Measurements from ENCODE around the gene BACH2. TPM values are rescaled to one million over a fixed set of nuclear protein-coding genes. Genes with fewer than 3 reads are reported as not detected.

Gene BACH2
- total and polyA plus RNA-seq, 2 of the 4 experiments (the other 2 are of a cell fraction), result 1.3 to 1.4 TPM

GRCh38 chr6:90135667-90136066, 161.0 kb downstream of the BACH2 start:
- H3K4ac ChIP-seq (ENCODE audit: low read depth, low read length), result peak overlapping the region; percentile 73
- peak overlapping the region; percentile 59 for H4K91ac ChIP-seq (ENCODE audit: insufficient read depth, low read depth, low read length)
- peak overlapping the region; percentile 46 for H2BK5ac ChIP-seq (ENCODE audit: low read depth, low read length, poor library complexity, severe bottlenecking)
- H4K8ac ChIP-seq (ENCODE audit: low read depth in 2 of 2, low read length in 2 of 2), result peak overlapping the region; percentile 17 to 64
- no peak overlapping the region for H3K56ac ChIP-seq (ENCODE audit: extremely low read depth, insufficient read depth, low read length)
- peak overlapping the region; percentile 72 for H2BK120ac ChIP-seq (ENCODE audit: low read depth, low read length)
- no TSS peak for BruUV-seq (replicated peaks)
- H3K4me3 ChIP-seq (ENCODE audit: insufficient read depth, low read depth, low read length), result no peak overlapping the region
- no peaks in the 10 kb centered on the region for H4K20me1 ChIP-seq (ENCODE audit: insufficient read depth, low read length)
- POLR2A ChIA-PET (ENCODE audit: unreplicated experiment), result no interaction called here
- 26% methylated on average over 4 of the region's 5 CpGs; no CpG with 5 or more reads in 1 of the 2 experiments for WGBS, 2 experiments (ENCODE audit: extremely low coverage in 2 of 2, insufficient read length in 1 of 2)
- dilution Hi-C loops (cut with HindIII; ENCODE audit: low sequenced_read_pairs, unreplicated experiment) (no loop called here), intact Hi-C loops (cut with micrococcal nuclease) (loop anchor here (5.0 kb wide), 2 partner anchors 82 to 162 kb away; partner anchors contain the start of gene BACH2), in situ Hi-C loops (cut with MboI; ENCODE audit: low sequenced_read_pairs) (no loop called here)
- CTCF ChIA-PET, result no interaction called here
- peak overlapping the region; percentile 70 for H3K14ac ChIP-seq (replicated peaks; ENCODE audit: low read depth, low read length)
- peak overlapping the region; percentile 65 for H2AK9ac ChIP-seq (replicated peaks; ENCODE audit: low read depth, low read length, poor library complexity)
- TF ChIP-seq MXI1 (IDR thresholded peaks at IDR 0.05; ENCODE audit: borderline replicate concordance, low read depth, low read length) (no peak), USF2 (IDR thresholded peaks at IDR 0.05; ENCODE audit: low read depth, low read length) (no peak), RFX5 (IDR thresholded peaks at IDR 0.05; ENCODE audit: low read depth, low read length) (no peak), NFE2L2 (IDR thresholded peaks at IDR 0.05; ENCODE audit: low read depth, low read length) (peak; percentile 44; the same call in 1 of the 2 replicates), CHD1 (IDR thresholded peaks at IDR 0.05; ENCODE audit: low read depth, low read length) (no peak), MAZ (IDR thresholded peaks at IDR 0.05; ENCODE audit: borderline replicate concordance, low read depth, low read length) (no peak), FOS (IDR thresholded peaks at IDR 0.05; ENCODE audit: low read depth, low read length) (peak; percentile 86), MAFK (IDR thresholded peaks at IDR 0.05; ENCODE audit: low read depth, low read length) (peak; percentile 95), POLR2A (IDR thresholded peaks at IDR 0.05; ENCODE audit: low read depth, low read length) (peak; percentile 20; the same call in 1 of the 2 replicates), CTCF (conservative IDR thresholded peaks at IDR 0.05; ENCODE audit: low read depth, low read length) (no peak), ELK1 (IDR thresholded peaks at IDR 0.05; ENCODE audit: borderline replicate concordance, low read depth, low read length) (no peak), BHLHE40 (IDR thresholded peaks at IDR 0.05; ENCODE audit: low read depth, low read length) (no peak; the same call in 1 of the 2 replicates), CEBPB (IDR thresholded peaks at IDR 0.05; ENCODE audit: low read depth, low read length) (peak; percentile 91), RCOR1 (IDR thresholded peaks at IDR 0.05; ENCODE audit: insufficient replicate concordance, low read length) (no peak), SMC3 (IDR thresholded peaks at IDR 0.05; ENCODE audit: low read depth, low read length) (no peak), RAD21 (IDR thresholded peaks at IDR 0.05; ENCODE audit: low read length) (no peak; the same call in 1 of the 2 replicates)
- peaks cover 7% of the 10 kb centered on the region for H3K9me1 ChIP-seq (ENCODE audit: insufficient read depth, low read length)
- peak overlapping the region; percentile 58; the same call in 1 of the 2 replicates for H2BK20ac ChIP-seq (ENCODE audit: low read depth, low read length)
- H3K9ac ChIP-seq (ENCODE audit: low read depth, low read length), result peak overlapping the region; percentile 50
- peak overlapping the region; percentile 26; the same call in 1 of the 2 replicates for H2AK5ac ChIP-seq (ENCODE audit: low read depth, low read length)
- H3K9me3 ChIP-seq (ENCODE audit: control insufficient read depth, insufficient read depth, low read length), result no peaks in the 10 kb centered on the region
- ATAC-seq (ENCODE audit: low read depth) (peak; percentile 78), DNase-seq (peak; percentile 90)
- H3K23ac ChIP-seq (ENCODE audit: low read depth, low read length), result peak overlapping the region; percentile 41; the same call in 1 of the 2 replicates
- peak overlapping the region; percentile 83 for H3K18ac ChIP-seq (ENCODE audit: low read depth, low read length)
- peak overlapping the region; percentile 59 for H3K4me2 ChIP-seq (ENCODE audit: low read depth, low read length)
- no peaks in the 10 kb centered on the region for H3K27me3 ChIP-seq (ENCODE audit: control insufficient read depth, insufficient read depth, low read length)
- H4K5ac ChIP-seq (ENCODE audit: low read depth, low read length), result peak overlapping the region; percentile 78
- H2BK15ac ChIP-seq (ENCODE audit: low read depth, low read length), result peak overlapping the region; percentile 39; the same call in 2 of the 3 replicates
- H3K36me3 ChIP-seq (ENCODE audit: control insufficient read depth, insufficient read depth, low read length), result no peaks in the 10 kb centered on the region
- H2AFZ ChIP-seq (replicated peaks; ENCODE audit: low read length, poor library complexity), result peak overlapping the region; percentile 76
- H3K4me1 ChIP-seq (ENCODE audit: control insufficient read depth, insufficient read depth, low read length), result peaks cover 11% of the 10 kb centered on the region
- no peaks in the 10 kb centered on the region for H3K79me1 ChIP-seq (ENCODE audit: low read depth in 1 of 2, low read length in 2 of 2)
- H3K27ac ChIP-seq (ENCODE audit: insufficient read depth, low read length), result peak overlapping the region; percentile 55
